Stimulated activated effector memory CD8-positive, alpha-beta T cell treated with anti-CD3 and anti-CD28 coated beads, Interleukin-12 subunit alpha, Interleukin-12 subunit beta, amount 100 ng/mL, for 72 hours (primary cell): ENCODE results near the gene FAM162A.
"Not testable (repeated sequence)": the region's sequence is repeated elsewhere in the genome, so short reads cannot be mapped to it uniquely, and the experiment has no call there.

Experiments
- ATAC-seq: fragments of 150-1000 bp; cut with Tn5 transposase; 2 replicates; pipeline ENCODE4 v1.10.0; 2021
- DNase-seq, 2 donors: peaks; one replicate each; pipeline ENCODE4 v3.0.0; 2021 to 2022; ENCODE audit warnings: low spot score in 2 of 2
- H3K27ac Mint-ChIP-seq: one replicate; pipeline ENCODE4 v1.8.0; 2022; ENCODE audit warnings: mild to moderate bottlenecking, mixed read lengths
- H3K36me3 Mint-ChIP-seq: one replicate; pipeline ENCODE4 v1.8.0; 2022; ENCODE audit warnings: mild to moderate bottlenecking, mixed read lengths
- H3K4me1 Mint-ChIP-seq: one replicate; pipeline ENCODE4 v1.8.0; 2022; ENCODE audit warnings: mixed read lengths
- H3K4me3 Mint-ChIP-seq: one replicate; pipeline ENCODE4 v1.8.0; 2022; ENCODE audit warnings: mild to moderate bottlenecking, mixed read lengths
- H3K9me3 Mint-ChIP-seq: one replicate; pipeline ENCODE4 v1.8.0; 2022; ENCODE audit warnings: mixed read lengths

The FAM162A gene

GRCh38 chr3:122427857-122428471 lies 44.0 kb downstream of the FAM162A start:
- DNase-seq, result no peak
- Mint-ChIP-seq H3K9me3 (no peaks in the 10 kb centered on the region), H3K36me3 (peaks cover 98% of the 10 kb centered on the region), H3K4me3 (peak overlapping the region; percentile 24), H3K4me1 (peaks cover 20% of the 10 kb centered on the region), H3K27ac (peak overlapping the region; percentile 88)
- ATAC-seq, result peak; percentile 96

GRCh38 chr3:122430371-122430770 lies 46.4 kb downstream of the FAM162A start:
- Mint-ChIP-seq H3K9me3 (no peaks in the 10 kb centered on the region), H3K4me3 (no peak overlapping the region), H3K4me1 (peaks cover 16% of the 10 kb centered on the region), H3K27ac (peak overlapping the region; percentile 35), H3K36me3 (peaks cover 98% of the 10 kb centered on the region)
- DNase-seq (no peak), ATAC-seq (no peak)

GRCh38 chr3:122435950-122436349 lies 52.0 kb downstream of the FAM162A start:
- no peaks in the 10 kb centered on the region for H3K4me1 Mint-ChIP-seq
- peaks cover 99% of the 10 kb centered on the region for H3K36me3 Mint-ChIP-seq
- DNase-seq, result no peak
- no peak for ATAC-seq
- H3K9me3 Mint-ChIP-seq, result peaks cover 5% of the 10 kb centered on the region
- no peak overlapping the region for H3K4me3 Mint-ChIP-seq
- no peak overlapping the region for H3K27ac Mint-ChIP-seq

- DNase-seq (no peak), ATAC-seq (no peak)
- Mint-ChIP-seq H3K36me3 (peaks cover 99% of the 10 kb centered on the region), H3K4me1 (peaks cover 13% of the 10 kb centered on the region), H3K27ac (peak overlapping the region; percentile 29), H3K9me3 (no peaks in the 10 kb centered on the region), H3K4me3 (no peak overlapping the region)
Observed at GRCh38 chr3:122443090-122443489, 59.1 kb downstream of the FAM162A start.

- not testable (repeated sequence) for H3K9me3 Mint-ChIP-seq, DNase-seq, H3K4me3 Mint-ChIP-seq, ATAC-seq, H3K27ac Mint-ChIP-seq
- peaks cover 99% of the 10 kb centered on the region for H3K36me3 Mint-ChIP-seq
- H3K4me1 Mint-ChIP-seq, result peaks cover 13% of the 10 kb centered on the region
Observed at GRCh38 chr3:122443762-122444490, 59.9 kb downstream of the FAM162A start.

- Mint-ChIP-seq H3K27ac (peak overlapping the region; percentile 15), H3K36me3 (peaks cover 99% of the 10 kb centered on the region), H3K4me1 (peaks cover 13% of the 10 kb centered on the region)
- not testable (repeated sequence) for ATAC-seq, H3K9me3 Mint-ChIP-seq, DNase-seq, H3K4me3 Mint-ChIP-seq
Observed at GRCh38 chr3:122444491-122444887, 60.5 kb downstream of the FAM162A start.

GRCh38 chr3:122448218-122448617 lies 64.2 kb downstream of the FAM162A start:
- H3K36me3 Mint-ChIP-seq, result peaks cover 100% of the 10 kb centered on the region
- not testable (repeated sequence) for H3K4me3 Mint-ChIP-seq

GRCh38 chr3:122451371-122451770 lies 67.4 kb downstream of the FAM162A start:
- H3K4me3 Mint-ChIP-seq, result no peak overlapping the region
- H3K4me1 Mint-ChIP-seq, result peaks cover 7% of the 10 kb centered on the region
- no peaks in the 10 kb centered on the region for H3K9me3 Mint-ChIP-seq
- DNase-seq (no peak), ATAC-seq (no peak)
- no peak overlapping the region for H3K27ac Mint-ChIP-seq
- peaks cover 95% of the 10 kb centered on the region for H3K36me3 Mint-ChIP-seq

More at GRCh38 chr3:122448218-122448617, 64.2 kb downstream of the FAM162A start:
- not testable (repeated sequence) for ATAC-seq, H3K9me3 Mint-ChIP-seq, DNase-seq
- peaks cover 13% of the 10 kb centered on the region for H3K4me1 Mint-ChIP-seq
- peak overlapping the region; percentile 72 for H3K27ac Mint-ChIP-seq

GRCh38 chr3:122456074-122456473 lies 72.1 kb downstream of the FAM162A start:
- Mint-ChIP-seq H3K27ac (no peak overlapping the region), H3K36me3 (peaks cover 95% of the 10 kb centered on the region)

GRCh38 chr3:122457706-122458105 lies 73.7 kb downstream of the FAM162A start:
- DNase-seq (no peak), ATAC-seq (no peak)
- Mint-ChIP-seq H3K4me1 (no peaks in the 10 kb centered on the region), H3K4me3 (no peak overlapping the region), H3K9me3 (no peaks in the 10 kb centered on the region), H3K36me3 (peaks cover 95% of the 10 kb centered on the region), H3K27ac (peak overlapping the region; percentile 23)

More at GRCh38 chr3:122456074-122456473, 72.1 kb downstream of the FAM162A start:
- H3K4me1 Mint-ChIP-seq, result no peaks in the 10 kb centered on the region
- no peak for ATAC-seq
- no peak overlapping the region for H3K4me3 Mint-ChIP-seq
- no peaks in the 10 kb centered on the region for H3K9me3 Mint-ChIP-seq
- no peak for DNase-seq

- H3K4me3 Mint-ChIP-seq, result no peak overlapping the region
- no peaks in the 10 kb centered on the region for H3K4me1 Mint-ChIP-seq
- H3K36me3 Mint-ChIP-seq, result peaks cover 95% of the 10 kb centered on the region
- DNase-seq (no peak), ATAC-seq (no peak)
- H3K9me3 Mint-ChIP-seq, result no peaks in the 10 kb centered on the region
- H3K27ac Mint-ChIP-seq, result peak overlapping the region; percentile 43
Observed at GRCh38 chr3:122458992-122459391, 75.0 kb downstream of the FAM162A start.

GRCh38 chr3:122461806-122462205 lies 77.8 kb downstream of the FAM162A start:
- peaks cover 90% of the 10 kb centered on the region for H3K36me3 Mint-ChIP-seq
- DNase-seq (no peak), ATAC-seq (peak; percentile 28)
- no peak overlapping the region for H3K27ac Mint-ChIP-seq
- no peaks in the 10 kb centered on the region for H3K9me3 Mint-ChIP-seq
- H3K4me1 Mint-ChIP-seq, result peaks cover 5% of the 10 kb centered on the region
- H3K4me3 Mint-ChIP-seq, result no peak overlapping the region
